Panc1 (cell line): Measurements from ENCODE around the gene P2RY8.

Experiments used
- POLR2AphosphoS5 ChIP-seq: IDR thresholded peaks from 2 replicates; pipeline ENCODE4 v1.6.1; 2012; ENCODE audit warnings: mild to moderate bottlenecking, low read depth, low read length, moderate library complexity
- SIN3A ChIP-seq: IDR thresholded peaks from 2 replicates; pipeline ENCODE4 v1.6.1; 2012; ENCODE audit warnings: low read depth, mild to moderate bottlenecking, low read length, moderate library complexity, borderline replicate concordance; ENCODE audit not compliant: insufficient read depth
- TCF7L2 ChIP-seq: IDR thresholded peaks from 2 replicates; pipeline ENCODE4 v1.6.1; 2011; ENCODE audit warnings: mild to moderate bottlenecking, low read depth, low read length, inconsistent platforms
- TF ChIP-seq, protein P1 (sequence below): fragments of 450-650 bp; IDR thresholded peaks from 2 replicates; pipeline ENCODE4 v1.5.1; 2017; ENCODE audit warnings: mild to moderate bottlenecking
- TF ChIP-seq, protein P2 (sequence below), 2 experiments: IDR thresholded peaks; 2 replicates each; pipeline ENCODE4 v1.6.1; 2011 to 2012; ENCODE audit warnings: low read depth in 2 of 2, control low read depth in 1 of 2, low read length in 1 of 2, mild to moderate bottlenecking in 1 of 2, moderate library complexity in 1 of 2; ENCODE audit not compliant: insufficient read depth in 1 of 2

DNA sequence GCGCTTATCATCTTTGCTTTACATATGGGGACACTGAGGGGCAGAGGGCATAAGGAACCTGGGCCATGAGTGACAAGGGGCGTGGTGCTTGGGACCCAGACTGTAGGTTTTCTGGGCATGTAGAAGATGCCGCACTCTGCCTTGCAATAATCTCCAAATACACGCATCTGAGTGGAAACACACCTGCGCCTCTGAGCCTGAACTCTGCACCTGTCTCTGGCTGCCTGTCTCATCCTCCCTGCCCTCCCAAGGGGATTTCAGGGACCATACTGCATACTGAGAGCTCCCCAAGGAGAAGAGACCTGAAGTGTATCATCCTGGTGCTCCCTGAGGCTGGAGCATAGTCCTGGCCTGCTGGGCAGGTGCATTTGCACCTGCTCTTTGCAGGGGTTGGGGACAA lies 49.6 kb downstream of the P2RY8 start:
- no peak for TF ChIP-seq POLR2AphosphoS5
- TF ChIP-seq, protein P1, sequence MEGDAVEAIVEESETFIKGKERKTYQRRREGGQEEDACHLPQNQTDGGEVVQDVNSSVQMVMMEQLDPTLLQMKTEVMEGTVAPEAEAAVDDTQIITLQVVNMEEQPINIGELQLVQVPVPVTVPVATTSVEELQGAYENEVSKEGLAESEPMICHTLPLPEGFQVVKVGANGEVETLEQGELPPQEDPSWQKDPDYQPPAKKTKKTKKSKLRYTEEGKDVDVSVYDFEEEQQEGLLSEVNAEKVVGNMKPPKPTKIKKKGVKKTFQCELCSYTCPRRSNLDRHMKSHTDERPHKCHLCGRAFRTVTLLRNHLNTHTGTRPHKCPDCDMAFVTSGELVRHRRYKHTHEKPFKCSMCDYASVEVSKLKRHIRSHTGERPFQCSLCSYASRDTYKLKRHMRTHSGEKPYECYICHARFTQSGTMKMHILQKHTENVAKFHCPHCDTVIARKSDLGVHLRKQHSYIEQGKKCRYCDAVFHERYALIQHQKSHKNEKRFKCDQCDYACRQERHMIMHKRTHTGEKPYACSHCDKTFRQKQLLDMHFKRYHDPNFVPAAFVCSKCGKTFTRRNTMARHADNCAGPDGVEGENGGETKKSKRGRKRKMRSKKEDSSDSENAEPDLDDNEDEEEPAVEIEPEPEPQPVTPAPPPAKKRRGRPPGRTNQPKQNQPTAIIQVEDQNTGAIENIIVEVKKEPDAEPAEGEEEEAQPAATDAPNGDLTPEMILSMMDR: no peak
- TF ChIP-seq, protein P2, sequence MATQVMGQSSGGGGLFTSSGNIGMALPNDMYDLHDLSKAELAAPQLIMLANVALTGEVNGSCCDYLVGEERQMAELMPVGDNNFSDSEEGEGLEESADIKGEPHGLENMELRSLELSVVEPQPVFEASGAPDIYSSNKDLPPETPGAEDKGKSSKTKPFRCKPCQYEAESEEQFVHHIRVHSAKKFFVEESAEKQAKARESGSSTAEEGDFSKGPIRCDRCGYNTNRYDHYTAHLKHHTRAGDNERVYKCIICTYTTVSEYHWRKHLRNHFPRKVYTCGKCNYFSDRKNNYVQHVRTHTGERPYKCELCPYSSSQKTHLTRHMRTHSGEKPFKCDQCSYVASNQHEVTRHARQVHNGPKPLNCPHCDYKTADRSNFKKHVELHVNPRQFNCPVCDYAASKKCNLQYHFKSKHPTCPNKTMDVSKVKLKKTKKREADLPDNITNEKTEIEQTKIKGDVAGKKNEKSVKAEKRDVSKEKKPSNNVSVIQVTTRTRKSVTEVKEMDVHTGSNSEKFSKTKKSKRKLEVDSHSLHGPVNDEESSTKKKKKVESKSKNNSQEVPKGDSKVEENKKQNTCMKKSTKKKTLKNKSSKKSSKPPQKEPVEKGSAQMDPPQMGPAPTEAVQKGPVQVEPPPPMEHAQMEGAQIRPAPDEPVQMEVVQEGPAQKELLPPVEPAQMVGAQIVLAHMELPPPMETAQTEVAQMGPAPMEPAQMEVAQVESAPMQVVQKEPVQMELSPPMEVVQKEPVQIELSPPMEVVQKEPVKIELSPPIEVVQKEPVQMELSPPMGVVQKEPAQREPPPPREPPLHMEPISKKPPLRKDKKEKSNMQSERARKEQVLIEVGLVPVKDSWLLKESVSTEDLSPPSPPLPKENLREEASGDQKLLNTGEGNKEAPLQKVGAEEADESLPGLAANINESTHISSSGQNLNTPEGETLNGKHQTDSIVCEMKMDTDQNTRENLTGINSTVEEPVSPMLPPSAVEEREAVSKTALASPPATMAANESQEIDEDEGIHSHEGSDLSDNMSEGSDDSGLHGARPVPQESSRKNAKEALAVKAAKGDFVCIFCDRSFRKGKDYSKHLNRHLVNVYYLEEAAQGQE (IDR thresholded peaks at IDR 0.05; ENCODE audit: insufficient read depth in 1 of 2, low read depth in 2 of 2, low read length in 1 of 2): no peak
- no peak for TF ChIP-seq SIN3A
- no peak for TF ChIP-seq TCF7L2
